GM12878 (cell line): ENCODE measurements around the gene LRCH4. TPM values are rescaled to one million over a fixed set of nuclear protein-coding genes. Genes with fewer than 3 reads are reported as not detected.
A peak's percentile ranks its signal among the peaks of the same experiment; 100 is the strongest.

ENCODE experiments used
- ATAC-seq: fragments of 200-7000 bp; cut with Tn5 transposase; 3 replicates; pipeline ENCODE4 v1.9.1; 2020; ENCODE audit warnings: mild to moderate bottlenecking, moderate library complexity
- BruUV-seq: library from RNA; stranded (reverse); fragments of 400-500 nt; replicated peaks from 2 replicates; lab custom pipeline; 2021; lab: Mats Ljungman, UMichigan
- CTCF ChIA-PET: fragments of 300-600 bp; sonication (Branson Sonifier 250); formaldehyde crosslinking; extraction: SDS; loops from one replicate; lab custom pipeline; 2021; ENCODE audit warnings: inconsistent platforms; lab: Yijun Ruan, JAX
- POLR2A ChIA-PET: fragments of 350-600 bp; formaldehyde crosslinking; extraction: SDS; loops from one replicate; lab custom pipeline; 2021; ENCODE audit warnings: inconsistent platforms; lab: Charles Lee
- RAD21 ChIA-PET: fragments of 300-600 bp; sonication (Branson Sonifier 250); formaldehyde crosslinking; loops from one replicate; lab custom pipeline; 2023; ENCODE audit warnings: antibody characterized with exemption; ENCODE audit not compliant: unreplicated experiment; lab: Charles Lee
- SMC1A ChIA-PET: fragments of 300-600 bp; sonication (Branson Sonifier 250); formaldehyde crosslinking; loops from one replicate; lab custom pipeline; 2023; ENCODE audit not compliant: unreplicated experiment, uncharacterized antibody; lab: Charles Lee
- DNase-seq: peaks from one replicate; pipeline ENCODE4 v3.0.0-alpha.2; 2011; ENCODE audit warnings: low read depth, low spot score
- FAIRE-seq: peaks from 3 replicates; lab custom pipeline; 2011; peaks lifted over from hg19 to GRCh38; lab: Jason Lieb, UNC
- H2AFZ ChIP-seq: 2 replicates; pipeline ENCODE4 v1.6.0; 2011; ENCODE audit warnings: low read depth, low read length, control low read depth; ENCODE audit not compliant: control insufficient read depth
- H3K27ac ChIP-seq: 2 replicates; pipeline ENCODE4 v1.5.1; 2011; ENCODE audit warnings: control low read depth; ENCODE audit not compliant: control insufficient read depth, insufficient read depth
- H3K27me3 ChIP-seq, 2 experiments: replicated peaks in 1 of 2; 2 replicates each; pipeline versions ENCODE4 v1.6.0 to v1.6.1; 2011; ENCODE audit warnings: low read length in 1 of 2; ENCODE audit not compliant: control insufficient read depth in 2 of 2, insufficient read depth in 2 of 2
- H3K36me3 ChIP-seq, 2 experiments: 2 replicates each; pipeline ENCODE4 v1.5.1; 2011; ENCODE audit warnings: low read length in 1 of 2; ENCODE audit not compliant: control insufficient read depth in 2 of 2, insufficient read depth in 2 of 2
- H3K4me1 ChIP-seq: 2 replicates; pipeline ENCODE4 v1.6.1; 2011; ENCODE audit warnings: mild to moderate bottlenecking, low read length, moderate library complexity, mixed read lengths; ENCODE audit not compliant: control insufficient read depth, insufficient read depth
- H3K4me2 ChIP-seq: 2 replicates; pipeline ENCODE4 v1.6.0; 2011; ENCODE audit warnings: control low read depth; ENCODE audit not compliant: control insufficient read depth, insufficient read depth
- H3K4me3 ChIP-seq: fragments of 200-600 bp; sonication (generic); 2 replicates; pipeline ENCODE4 v1.5.1; 2016
- H3K79me2 ChIP-seq: 2 replicates; pipeline ENCODE4 v1.6.0; 2011; ENCODE audit warnings: low read length; ENCODE audit not compliant: control insufficient read depth, insufficient read depth
- H3K9ac ChIP-seq: 2 replicates; pipeline ENCODE4 v1.8.0; 2011; ENCODE audit warnings: low read length, control low read depth, mixed read lengths; ENCODE audit not compliant: control insufficient read depth, insufficient read depth
- H3K9me3 ChIP-seq: replicated peaks from 3 replicates; pipeline ENCODE4 v1.5.1; 2011; ENCODE audit warnings: mild to moderate bottlenecking, low read length; ENCODE audit not compliant: control insufficient read depth, insufficient read depth
- H4K20me1 ChIP-seq: 2 replicates; pipeline ENCODE4 v1.6.0; 2011; ENCODE audit not compliant: control insufficient read depth, insufficient read depth
- CHD2 ChIP-seq: IDR thresholded peaks from 2 replicates; pipeline ENCODE4 v1.6.1; 2011; ENCODE audit warnings: low read depth, low read length, improper control_type of control experiment, borderline replicate concordance
- EGR1 ChIP-seq, 2 experiments: IDR thresholded peaks; 1 replicate in 1 of 2; 2 replicates in 1 of 2; pipeline ENCODE4 v1.6.1; 2011 to 2012; ENCODE audit warnings: low read depth in 2 of 2, low read length in 2 of 2, borderline replicate concordance in 1 of 2, mild to moderate bottlenecking in 1 of 2, moderate library complexity in 1 of 2
- ESRRA ChIP-seq: IDR thresholded peaks from 2 replicates; pipeline ENCODE4 v1.6.1; 2012; ENCODE audit warnings: mild to moderate bottlenecking, low read length, improper control_type of control experiment
- HDGF ChIP-seq: fragments of 450-650 bp; IDR thresholded peaks from 2 replicates; pipeline ENCODE4 v1.6.1; 2016; ENCODE audit warnings: antibody characterized with exemption
- NBN ChIP-seq: fragments of 450-650 bp; IDR thresholded peaks from 2 replicates; pipeline ENCODE4 v1.6.1; 2016
- TCF7 ChIP-seq: IDR thresholded peaks from 2 replicates; pipeline ENCODE4 v1.6.1; 2014; ENCODE audit warnings: antibody characterized with exemption, borderline replicate concordance
- WGBS: methylation state at CpG from one replicate; pipeline ENCODE4 v1.1.6; 2016; ENCODE audit warnings: low lambda C conversion rate; ENCODE audit not compliant: insufficient replicate concordance, insufficient coverage; ENCODE audit errors: missing lambda C conversion rate; 5-methylcytosine and 5-hydroxymethylcytosine counted together
- in situ Hi-C: fragments of 300-500 bp; cut with MboI; formaldehyde crosslinking; loops from 9 replicates; pipeline ENCODE4 v1.14.3; 2018; ENCODE audit warnings: mixed read lengths
- intact Hi-C: fragments of 100-400 bp; cut with micrococcal nuclease; formaldehyde crosslinking; loops from one replicate; pipeline ENCODE4 v1.14.2; 2022; ENCODE audit not compliant: unreplicated experiment
- polyA plus RNA-seq, 11 experiments: library from polyadenylated mRNA; depleted of rRNA in 4 of 11; unstranded in 6 of 11; stranded (reverse) in 5 of 11; fragments of >200 nt; fragmentation: Nextera tagmentation in 4 of 11; fragmentation: Illumina TruSeq in 1 of 11; extraction: Ambion mirVana in 4 of 11; extraction: Trizol in 1 of 11; gene quantifications; 1 replicate in 1 of 11; 2 replicates in 10 of 11; pipeline versions ENCODE4 v1.2.1 to v1.2.3, GENCODE V29; 2011 to 2016; ENCODE audit warnings: inconsistent platforms in 2 of 11, missing spikeins in 2 of 11, low read depth in 1 of 11
- total RNA-seq, 4 experiments: library from RNA; depleted of rRNA in 3 of 4; stranded (reverse); fragments of >200 nt in 3 of 4; fragmentation: Illumina TruSeq in 1 of 4; extraction: Trizol in 1 of 4; gene quantifications; 2 replicates each; pipeline versions ENCODE4 v1.2.1 to v1.2.3, GENCODE V29; 2013 to 2021
- TF ChIP-seq, protein P1 (sequence below): IDR thresholded peaks from 2 replicates; pipeline ENCODE4 v1.6.1; 2011; ENCODE audit warnings: mild to moderate bottlenecking, low read depth, low read length, moderate library complexity; ENCODE audit not compliant: insufficient replicate concordance

LRCH4 gene
- total and polyA plus RNA-seq, 10 of the 15 experiments (the other 5 are each of a cell fraction or from before 2014, with no cell fraction given) = 0.58 to 96.7 (median 28.4) TPM

DNA sequence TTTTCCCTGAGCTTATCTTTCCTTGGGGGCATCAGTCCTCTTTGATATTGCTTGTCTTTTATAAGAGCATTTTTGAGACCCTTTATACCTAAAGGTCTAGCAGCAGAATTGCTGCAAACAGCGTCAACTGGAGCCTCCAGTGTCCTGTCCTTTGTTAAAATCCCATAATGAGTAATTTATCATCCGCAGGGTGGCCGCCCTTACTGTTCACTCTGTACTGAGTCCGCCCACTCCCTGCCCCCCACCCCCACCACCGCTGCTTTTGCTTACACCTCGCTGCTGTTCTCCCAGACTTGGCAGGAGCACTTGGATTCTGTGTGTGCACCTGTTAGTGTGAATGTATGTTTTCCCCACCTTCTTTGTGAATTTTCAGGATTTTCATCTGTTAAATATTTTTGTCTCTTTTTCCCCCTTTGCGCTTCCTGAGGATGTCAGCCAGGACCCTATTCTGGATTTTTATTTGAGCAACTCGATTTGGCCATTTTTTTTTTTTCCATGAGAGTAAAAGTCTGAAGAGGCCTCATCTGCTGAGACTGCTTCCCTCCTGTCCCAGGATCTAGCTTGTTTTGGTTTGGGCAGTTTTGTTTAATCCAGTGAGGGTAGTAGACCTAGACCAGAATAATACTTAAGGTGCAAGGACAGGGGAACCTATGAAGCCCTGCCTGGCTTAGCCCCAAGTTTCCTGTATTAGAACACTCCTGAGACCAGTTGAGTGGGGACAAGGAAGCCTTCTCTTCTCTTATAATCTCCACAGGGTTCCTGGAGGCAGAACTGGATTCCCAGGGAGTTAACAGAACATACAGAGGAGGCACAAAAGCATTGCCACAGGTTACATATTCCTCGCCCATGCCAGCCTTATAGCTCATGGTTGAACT is 38.8 kb downstream of the LRCH4 start:
- DNase-seq (no peak), FAIRE-seq (no peak), ATAC-seq (0 out of 3 replicates have a peak, but pooled peaks have one; percentile 1)
- WGBS = 10% methylated on average over 9 of the region's 9 CpGs
- Histone ChIP-seq H3K4me1 (peaks cover 68% of the 10 kb centered on the region), H3K36me3 (peaks cover 0 to 16% of the 10 kb centered on the region in 2 experiments; a peak in 3 of 4 replicates), H4K20me1 (no peaks in the 10 kb centered on the region), H3K27ac (peak overlapping the region; percentile 99), H3K4me3 (peak overlapping the region; percentile 56), H3K9ac (peak overlapping the region; percentile 52), H2AFZ (no peak overlapping the region), H3K4me2 (peak overlapping the region; percentile 88), H3K79me2 (peaks cover 60% of the 10 kb centered on the region), H3K27me3 (no peaks in the 10 kb centered on the region), H3K9me3 (no peaks in the 10 kb centered on the region)
- SMC1A ChIA-PET = interaction anchor here (0.7 to 10.6 kb wide), 8 partner anchors 8 to 72 kb away, joined by 3 to 127 read pairs (median 6); partner anchors contain the start of gene AGFG2
- RAD21 ChIA-PET = interaction anchor here (1.0 to 11.5 kb wide), 7 partner anchors 13 to 68 kb away, joined by 3 to 90 read pairs (median 4); partner anchors contain the start of gene TSC22D4
- intact Hi-C loops (loop anchor here (5.0 to 10.0 kb wide), 2 partner anchors 70 to 182 kb away; partner anchors contain the start of gene TSC22D4), in situ Hi-C loops (no loop called here)
- CTCF ChIA-PET = interaction anchor here (0.6 to 7.9 kb wide), 9 partner anchors 13 to 158 kb away, joined by 3 to 101 read pairs (median 7); partner anchors contain the start of gene POP7
- TF ChIP-seq EGR1 (IDR thresholded peaks at IDR 0.05; ENCODE audit: borderline replicate concordance in 1 of 2, low read depth in 2 of 2, low read length in 2 of 2) = peak in 1 of 2 experiments; percentile 77; a peak in 2 of 3 replicates
- TF ChIP-seq HDGF = 0 out of 2 replicates have a peak, but pooled peaks have one; percentile 21
- TF ChIP-seq ESRRA = no peak
- TF ChIP-seq NBN = 0 out of 2 replicates have a peak, but pooled peaks have one; percentile 6
- TF ChIP-seq TCF7 = 0 out of 2 replicates have a peak, but pooled peaks have one; percentile 10
- TF ChIP-seq CHD2 = 0 out of 2 replicates have a peak, but pooled peaks have one; percentile 30
- TF ChIP-seq, protein P1, sequence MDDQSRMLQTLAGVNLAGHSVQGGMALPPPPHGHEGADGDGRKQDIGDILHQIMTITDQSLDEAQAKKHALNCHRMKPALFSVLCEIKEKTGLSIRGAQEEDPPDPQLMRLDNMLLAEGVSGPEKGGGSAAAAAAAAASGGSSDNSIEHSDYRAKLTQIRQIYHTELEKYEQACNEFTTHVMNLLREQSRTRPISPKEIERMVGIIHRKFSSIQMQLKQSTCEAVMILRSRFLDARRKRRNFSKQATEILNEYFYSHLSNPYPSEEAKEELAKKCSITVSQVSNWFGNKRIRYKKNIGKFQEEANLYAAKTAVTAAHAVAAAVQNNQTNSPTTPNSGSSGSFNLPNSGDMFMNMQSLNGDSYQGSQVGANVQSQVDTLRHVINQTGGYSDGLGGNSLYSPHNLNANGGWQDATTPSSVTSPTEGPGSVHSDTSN = no peak
- BruUV-seq = no TSS peak
- POLR2A ChIA-PET = interaction anchor here (0.6 to 7.1 kb wide), 10 partner anchors 8 to 412 kb away, joined by 3 to 47 read pairs (median 4); partner anchors contain the start of genes AGFG2, FBXO24, LRCH4 and ZCWPW1
